Mesenteric fat pad (tissue), 1 donor: ENCODE measurements around the gene TRIM2. TPM values are rescaled to one million over a fixed set of nuclear protein-coding genes. Genes with fewer than 3 reads are reported as not detected.
"Not testable (repeated sequence)": the region's sequence is repeated elsewhere in the genome, so short reads cannot be mapped to it uniquely, and the experiment has no call there.

Source experiments
- DNase-seq: peaks from one replicate; pipeline ENCODE4 v3.0.0-alpha.2; 2020; ENCODE audit warnings: low spot score
- long read RNA-seq: library from polyadenylated mRNA; unstranded; transcript quantifications from one replicate; pipeline ENCODE4 v2.0.0, GENCODE V29; 2020
- total RNA-seq: library from RNA; stranded (reverse); fragmentation: NEBNext Ultra II Directional; extraction: Animal tissue kit (Norgen Biotek cat#: 25700); gene quantifications from one replicate; pipeline ENCODE4 v1.2.1, GENCODE V29; 2021
- donor health status: DM: yes; HTN: yes; CAD: no.

TRIM2 gene
- 17.6 TPM for total RNA-seq
- long read RNA-seq, partial matches to known transcripts: 1 of 10 reads
- long read RNA-seq, other reads (novel, unspliced or antisense): 9 of 10 reads

GRCh38 chr4:153204247-153204671 lies at the start of gene TRIM2:
TSS of gene TRIM2 (plus strand) at chr4:153204443. CDS start at chr4:153204531, 88 bp downstream.
- no peak for DNase-seq

DNA sequence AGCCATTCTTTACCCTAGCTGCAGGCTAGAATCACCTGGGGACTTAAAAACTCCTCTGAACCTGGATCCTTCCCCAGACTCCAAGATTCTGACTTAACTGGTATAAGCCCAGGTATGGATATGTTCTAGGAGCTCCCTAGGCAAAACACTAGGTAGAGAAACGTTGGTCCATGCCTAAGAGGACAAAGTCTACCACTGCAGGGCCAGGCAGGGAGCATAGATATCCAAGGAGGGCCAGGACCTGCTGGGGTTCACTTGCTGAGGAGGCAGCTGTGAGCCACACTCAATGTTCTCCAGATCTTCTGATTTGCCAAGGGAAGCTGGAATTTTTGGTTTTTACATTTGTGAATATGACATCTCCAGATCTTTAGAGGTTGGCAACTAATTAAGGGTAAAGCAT lies 48.6 kb upstream of the TRIM2 start:
- DNase-seq: no peak

DNA sequence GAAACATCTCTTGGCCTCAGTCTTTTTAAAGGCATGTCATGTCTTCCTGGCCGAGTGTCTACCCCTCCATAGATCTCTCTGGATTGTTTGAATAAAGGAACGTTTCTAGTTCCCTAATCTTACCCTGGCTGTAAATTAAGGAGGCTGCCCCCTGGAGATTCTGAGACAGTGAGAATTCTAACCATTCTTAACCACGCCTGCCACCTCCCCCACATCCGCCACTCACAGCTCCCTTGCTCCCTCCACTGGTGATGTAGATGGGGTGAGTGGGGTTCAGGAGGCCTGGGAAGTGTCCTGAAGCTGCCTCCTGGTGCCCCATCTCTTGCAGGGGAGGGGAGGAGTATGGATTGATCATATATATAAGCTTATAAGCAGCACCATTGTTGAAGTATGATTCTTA lies 48.0 kb upstream of the TRIM2 start:
- DNase-seq: no peak

DNA sequence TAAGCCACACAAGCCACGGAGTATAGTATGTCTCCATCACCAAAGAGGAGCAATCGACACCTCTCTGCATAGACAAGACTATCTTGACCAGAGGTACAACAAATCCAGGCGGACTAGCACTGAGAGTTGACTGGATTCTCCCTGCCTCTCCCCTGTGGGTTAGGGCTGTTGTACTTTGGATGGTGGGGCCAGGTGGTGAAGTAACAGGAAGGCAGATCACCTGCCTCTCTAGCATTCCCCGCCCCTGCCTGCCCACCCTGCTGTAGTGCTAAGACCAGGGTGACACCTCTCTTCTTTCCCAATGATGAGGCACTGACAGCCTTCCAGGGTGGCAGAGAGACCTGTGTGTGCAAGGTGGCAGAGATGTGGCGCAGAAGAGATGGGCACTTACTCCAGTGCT lies 47.5 kb upstream of the TRIM2 start:
- DNase-seq: no peak

- DNase-seq: no peak
Observed at GRCh38 chr4:153159016-153159415, 45.2 kb upstream of the TRIM2 start.

- no peak for DNase-seq
Observed at GRCh38 chr4:153159728-153160221, 44.5 kb upstream of the TRIM2 start.

GRCh38 chr4:153160821-153161220 lies 43.4 kb upstream of the TRIM2 start:
- DNase-seq: no peak

GRCh38 chr4:153161226-153161963 lies 42.8 kb upstream of the TRIM2 start:
- no peak for DNase-seq

GRCh38 chr4:153165236-153165635 lies 39.0 kb upstream of the TRIM2 start:
- DNase-seq: not testable (repeated sequence)

DNA sequence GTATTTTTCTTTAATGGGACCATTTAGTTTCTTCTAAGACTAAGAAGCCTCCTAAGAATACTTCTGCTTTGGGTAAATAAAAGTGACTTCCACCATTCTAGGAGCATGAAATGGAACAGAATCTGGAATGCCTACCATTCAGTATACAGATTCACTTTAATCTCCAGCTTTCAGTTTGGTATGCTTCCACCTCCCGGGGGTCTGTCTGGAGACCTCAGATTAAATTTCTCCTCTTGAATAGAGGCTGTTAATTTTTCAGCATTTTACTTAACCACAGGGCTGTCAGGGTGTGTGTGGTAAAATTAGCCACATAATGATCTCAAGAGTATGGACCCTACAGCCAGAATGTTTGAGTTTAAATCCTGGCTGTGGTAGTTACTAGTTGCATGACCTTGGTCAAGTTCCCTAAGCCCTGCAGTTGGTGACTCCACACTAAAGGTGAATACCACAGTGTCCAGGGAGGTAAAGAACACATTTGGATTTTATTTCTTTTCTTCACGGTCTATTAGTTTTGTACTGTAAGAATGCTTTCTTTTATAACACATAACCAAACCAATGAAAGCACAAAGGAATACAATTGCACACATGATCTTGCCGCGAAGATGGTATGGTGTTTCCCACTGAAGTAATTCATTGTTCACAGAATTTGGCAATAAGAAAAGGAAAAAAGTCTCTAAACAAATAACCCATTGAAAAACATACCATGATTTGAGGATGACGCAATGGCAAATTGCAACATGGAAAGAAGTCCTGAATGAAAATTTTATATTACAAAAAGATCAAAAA lies 37.3 kb upstream of the TRIM2 start:
- no peak for DNase-seq

DNA sequence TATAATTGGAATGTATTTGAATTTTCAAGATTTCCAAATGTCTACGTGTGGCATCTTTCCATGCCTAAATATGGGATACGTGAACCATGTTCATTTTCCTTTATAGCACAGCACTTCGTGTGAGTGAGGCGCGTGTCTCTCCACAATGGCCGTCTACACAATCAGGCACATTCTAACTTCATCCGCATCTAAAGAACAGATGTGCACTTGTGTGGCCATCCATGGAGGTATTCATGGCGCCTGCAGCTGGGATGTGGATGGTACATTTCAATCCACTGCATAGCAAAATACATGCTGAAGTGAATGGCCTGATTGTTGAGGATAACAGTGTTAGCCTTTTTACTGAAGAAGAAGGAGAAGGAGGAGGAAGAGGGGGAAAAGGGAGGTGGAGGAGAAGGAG lies 34.5 kb upstream of the TRIM2 start:
- no peak for DNase-seq

DNA sequence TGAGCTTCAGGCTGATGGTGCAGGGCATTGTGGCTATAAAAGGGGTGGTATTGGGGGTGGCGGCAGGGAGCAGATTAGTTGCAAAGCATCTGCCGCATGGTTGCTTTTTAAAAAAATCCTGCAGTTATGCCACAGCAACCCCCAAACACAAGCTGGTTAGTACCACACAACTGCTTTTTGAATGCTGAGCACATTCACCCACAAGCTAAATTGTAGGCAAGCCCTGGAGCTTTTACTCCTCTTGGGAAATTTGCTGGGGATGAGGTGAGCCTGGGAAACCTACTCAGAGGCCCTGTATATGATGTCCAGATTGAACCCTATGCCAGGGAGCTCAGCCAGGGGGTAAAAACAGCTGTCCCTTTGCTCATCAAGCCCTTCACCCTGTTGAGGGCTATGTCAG lies 33.8 kb upstream of the TRIM2 start:
- no peak for DNase-seq

DNA sequence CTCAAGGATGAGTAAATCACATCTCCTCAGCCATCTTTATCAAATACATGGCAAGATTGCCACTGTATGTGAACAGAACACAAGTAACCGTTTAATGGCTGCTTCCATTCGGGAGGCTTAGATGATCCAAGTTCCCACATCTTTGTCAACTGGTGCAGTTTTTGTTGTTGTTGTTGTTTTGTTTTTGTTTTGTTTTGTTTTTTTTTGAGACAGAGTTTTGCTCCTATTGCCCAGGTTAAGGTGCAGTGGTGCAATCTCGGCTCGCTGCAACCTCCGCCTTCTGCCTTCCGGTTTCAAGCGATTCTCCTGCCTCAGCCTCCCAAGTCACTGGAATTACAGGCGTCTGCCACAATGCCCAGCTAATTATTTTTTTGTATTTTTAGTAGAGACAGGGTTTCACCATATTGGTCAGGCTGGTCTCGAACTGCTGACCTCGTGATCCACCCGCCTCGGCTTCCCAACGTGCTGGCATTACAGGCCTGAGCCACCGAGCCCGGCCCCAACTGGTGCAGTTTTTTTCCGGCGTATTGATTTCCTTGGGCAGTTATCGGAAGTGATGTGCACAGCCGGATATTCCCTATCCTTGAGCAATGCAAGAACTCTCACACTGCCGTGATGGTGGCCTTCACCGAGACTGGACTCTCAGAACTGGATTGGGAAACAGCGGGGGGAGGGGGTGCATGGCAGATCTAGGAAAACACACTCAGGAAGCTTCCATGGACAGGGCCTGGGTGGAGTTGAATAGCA lies 29.2 kb upstream of the TRIM2 start:
- no peak for DNase-seq

DNA sequence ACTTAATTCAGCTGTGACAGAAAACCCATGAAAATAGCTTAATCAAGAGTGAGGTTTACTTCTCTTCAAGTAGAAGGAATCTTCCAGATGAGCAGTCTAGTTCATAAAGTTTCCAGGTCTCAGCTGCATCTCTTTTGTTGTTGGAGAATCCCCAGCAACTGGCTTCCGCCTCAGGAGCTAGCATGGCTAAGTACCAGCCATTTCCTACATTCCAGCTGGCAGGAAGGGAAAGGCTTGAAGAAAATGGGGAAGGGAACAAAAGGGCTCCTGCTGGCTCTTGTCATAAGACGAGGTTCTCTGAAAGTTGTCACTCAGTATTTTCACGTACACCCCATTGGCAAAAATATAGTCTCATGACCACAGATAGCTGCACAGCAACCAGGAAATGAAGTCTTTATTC lies 27.3 kb upstream of the TRIM2 start:
- DNase-seq: no peak

GRCh38 chr4:153177841-153178240 lies 26.4 kb upstream of the TRIM2 start:
- DNase-seq: no peak

- no peak for DNase-seq
Observed at GRCh38 chr4:153179100-153179499, 25.1 kb upstream of the TRIM2 start.

DNA sequence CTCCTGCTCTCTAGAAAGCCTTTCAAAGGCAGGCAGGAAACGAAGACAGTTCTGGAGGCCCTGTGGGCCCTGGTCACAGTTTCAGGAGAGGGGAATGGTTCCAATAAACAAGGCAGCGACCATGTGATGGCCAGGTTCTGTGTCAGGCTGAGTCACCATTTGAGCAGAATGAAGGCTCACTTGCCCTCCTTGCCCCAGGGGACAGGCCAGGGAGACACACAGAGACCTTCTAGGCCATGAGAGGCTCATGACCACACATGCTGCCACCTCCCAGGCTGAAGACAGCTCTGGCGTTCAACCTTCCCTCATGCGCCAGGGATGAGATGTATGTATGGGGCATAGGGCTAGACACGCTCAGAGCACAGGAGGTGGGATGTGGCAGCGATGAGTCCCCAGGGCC lies 22.9 kb upstream of the TRIM2 start:
- no peak for DNase-seq

DNA sequence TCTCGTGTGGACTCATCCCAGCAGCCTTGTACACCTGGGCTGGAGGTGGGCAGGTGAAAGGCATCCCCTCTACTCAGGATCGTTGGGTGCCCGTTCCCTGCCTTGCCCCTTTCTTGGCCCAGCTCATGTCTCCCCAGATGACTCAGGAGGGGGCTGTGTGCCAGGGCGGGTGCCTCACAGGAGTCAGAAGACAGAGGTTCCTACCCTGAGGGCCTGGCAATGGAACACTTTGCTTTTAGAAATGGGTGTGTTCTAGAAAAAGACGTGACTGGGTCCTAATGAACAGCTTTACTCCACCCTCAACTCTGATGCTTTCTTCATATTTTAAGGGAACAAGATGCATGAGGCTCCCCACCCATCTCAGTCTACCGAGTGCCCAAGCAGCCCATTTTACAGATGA lies 22.5 kb upstream of the TRIM2 start:
- DNase-seq: no peak

GRCh38 chr4:153183146-153183545 lies 21.1 kb upstream of the TRIM2 start:
- no peak for DNase-seq

GRCh38 chr4:153185331-153185852 lies 18.9 kb upstream of the TRIM2 start:
- DNase-seq: no peak

- no peak for DNase-seq
Observed at GRCh38 chr4:153186046-153186728, 18.1 kb upstream of the TRIM2 start.
